Measurements from ENCODE around the gene DDR2. TPM values are rescaled to one million over a fixed set of nuclear protein-coding genes. Genes with fewer than 3 reads are reported as not detected.

Gene DDR2
- total RNA-seq, 1 donor from 2014 or later, result 36.6 TPM

Other genes starting within 250 kb of the DDR2 start
- 0.16 TPM for gene SH2D1B, start 220.3 kb upstream of the DDR2 start, total RNA-seq
- 18.6 TPM for gene UHMK1, start 134.6 kb upstream of the DDR2 start, total RNA-seq
- gene UAP1, start 70.7 kb upstream of the DDR2 start, total RNA-seq, result 27.4 TPM
- 5.2 TPM for gene HSD17B7, start 158.2 kb downstream of the DDR2 start, total RNA-seq
- 0.27 TPM for gene CCDC190, start 228.7 kb downstream of the DDR2 start, total RNA-seq

Data from Right ventricle myocardium superior (tissue), 1 donor.